ENCODE results near the gene OSBP2.

GRCh38 chr22:30891781-30892180, 197.1 kb downstream of the OSBP2 start:
- TF ChIP-seq EP300 (IDR thresholded peaks at IDR 0.05): no peak
- TF ChIP-seq CTCF (IDR thresholded peaks at IDR 0.05): no peak
